ENCODE results near the gene STARD8.

STARD8 gene

GRCh38 chrX:68693481-68694434, 46.3 kb downstream of the STARD8 start:
- DNase-seq, result no peak

GRCh38 chrX:68694435-68695205, 47.2 kb downstream of the STARD8 start:
- no peak for DNase-seq

GRCh38 chrX:68695206-68695845, 47.9 kb downstream of the STARD8 start:
- DNase-seq, result no peak

- DNase-seq, result no peak
Measured at GRCh38 chrX:68696267-68696990, 49.0 kb downstream of the STARD8 start.

DNA sequence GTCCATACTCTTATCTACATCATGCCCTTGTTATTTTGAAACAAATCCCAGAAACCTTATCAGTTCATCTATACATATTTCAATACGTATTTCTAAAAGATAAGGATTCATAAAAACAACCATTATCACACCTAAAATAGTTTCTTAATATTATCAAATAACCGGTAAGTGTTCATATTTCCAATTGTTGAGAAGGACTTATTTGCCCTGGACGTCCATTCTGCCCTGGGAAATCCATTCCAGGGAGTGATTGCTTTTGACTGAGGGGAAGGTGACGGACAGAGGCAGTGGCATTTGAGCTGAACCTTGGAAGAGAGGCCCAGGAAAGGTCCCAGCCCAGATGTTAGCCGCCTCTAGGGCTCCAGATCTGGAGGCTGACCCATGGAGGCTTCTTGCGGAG, 49.6 kb downstream of the STARD8 start:
- DNase-seq, result no peak

DNA sequence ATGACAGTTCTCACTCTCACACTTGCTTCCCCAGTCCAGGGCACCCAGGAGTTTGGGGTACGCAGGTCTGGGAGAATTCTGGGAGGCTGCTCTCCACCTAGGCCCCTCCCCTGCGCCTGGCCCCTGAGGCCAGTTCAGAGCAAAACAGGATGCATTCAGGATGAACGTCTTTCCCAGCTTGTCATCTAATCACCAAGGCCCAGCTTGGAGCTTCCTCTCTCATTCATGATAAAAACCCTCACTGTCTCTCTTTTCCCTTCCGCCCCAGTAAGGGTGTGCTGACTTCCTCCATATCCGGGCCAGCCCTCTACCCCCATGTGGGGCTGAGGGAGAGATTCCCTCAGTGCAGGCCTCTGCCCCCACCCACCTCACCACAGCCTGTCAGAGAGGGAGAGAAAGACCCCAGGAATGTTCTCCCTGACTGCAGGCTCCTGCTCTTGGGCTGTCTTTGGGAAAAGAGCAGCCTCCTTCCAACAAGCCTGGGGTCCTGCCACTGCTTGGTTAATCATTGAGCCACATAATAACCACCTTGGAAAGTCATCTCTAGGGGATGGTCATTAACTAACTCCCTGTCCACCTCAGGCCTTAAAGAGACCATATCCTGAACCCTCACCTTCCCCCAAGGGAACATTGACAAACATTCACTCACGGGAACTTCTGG, 50.1 kb downstream of the STARD8 start:
- no peak for DNase-seq

DNA sequence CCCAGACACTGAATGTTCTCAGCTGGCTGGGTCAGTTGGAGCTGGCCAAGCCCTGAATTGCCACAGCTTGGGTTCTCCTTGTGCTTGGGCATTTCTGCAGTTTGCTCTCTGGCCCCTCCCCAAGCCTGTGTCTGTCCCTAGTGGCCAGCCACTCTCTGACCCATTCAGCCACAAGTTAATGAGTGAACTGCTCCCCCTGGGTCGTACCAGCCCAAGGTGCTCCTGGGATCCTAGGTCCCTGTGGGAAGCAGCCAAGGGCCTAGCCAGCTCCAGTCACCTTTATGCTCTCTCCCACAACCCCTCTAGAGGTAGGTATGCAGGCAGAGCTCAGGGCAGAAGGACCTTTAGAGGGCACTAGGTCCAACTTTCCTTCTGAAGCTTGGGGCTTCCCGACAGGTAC, 51.5 kb downstream of the STARD8 start:
- no peak for DNase-seq

DNA sequence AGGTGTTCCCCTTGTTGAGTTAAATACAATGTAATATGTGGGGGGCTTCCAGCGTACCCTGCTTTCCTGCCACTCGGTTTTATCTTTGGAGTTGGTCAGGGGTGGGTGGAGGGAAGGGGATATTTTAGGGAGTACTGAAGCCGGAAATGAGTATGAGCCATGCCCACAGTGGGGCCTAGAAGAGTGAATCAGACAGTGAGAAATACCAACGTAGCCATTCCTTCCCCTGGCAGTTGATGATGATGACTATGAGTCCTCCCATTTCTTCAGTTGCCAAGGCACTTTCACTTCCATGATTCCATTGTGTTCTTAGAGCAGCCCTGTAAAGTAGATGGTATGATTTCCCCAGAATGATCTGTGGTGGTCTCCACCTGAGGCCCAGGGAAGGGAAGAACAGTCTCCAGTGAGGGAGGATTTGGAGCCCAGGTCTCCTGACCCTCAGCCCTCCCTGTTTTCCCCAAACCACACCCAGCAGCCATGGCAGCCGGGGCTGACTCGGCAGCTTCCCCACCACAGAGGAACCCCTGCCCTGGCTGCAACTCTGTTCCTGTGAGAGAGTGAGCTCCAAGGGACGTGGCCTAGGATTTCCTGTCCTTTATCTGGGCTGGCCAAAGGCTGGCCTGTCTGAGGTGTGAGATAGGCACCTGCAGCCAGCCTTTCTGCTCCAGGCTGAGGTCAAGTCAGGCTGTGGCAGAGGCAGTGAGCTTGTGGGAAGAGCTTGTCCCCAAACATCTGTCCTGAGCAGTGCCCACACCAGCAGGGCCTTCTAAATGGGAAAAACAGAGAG, 52.7 kb downstream of the STARD8 start:
- no peak for DNase-seq

- no peak for DNase-seq
Measured at GRCh38 chrX:68703369-68703768, 55.9 kb downstream of the STARD8 start.

- DNase-seq, result no peak
Measured at GRCh38 chrX:68703846-68704245, 56.4 kb downstream of the STARD8 start.

DNA sequence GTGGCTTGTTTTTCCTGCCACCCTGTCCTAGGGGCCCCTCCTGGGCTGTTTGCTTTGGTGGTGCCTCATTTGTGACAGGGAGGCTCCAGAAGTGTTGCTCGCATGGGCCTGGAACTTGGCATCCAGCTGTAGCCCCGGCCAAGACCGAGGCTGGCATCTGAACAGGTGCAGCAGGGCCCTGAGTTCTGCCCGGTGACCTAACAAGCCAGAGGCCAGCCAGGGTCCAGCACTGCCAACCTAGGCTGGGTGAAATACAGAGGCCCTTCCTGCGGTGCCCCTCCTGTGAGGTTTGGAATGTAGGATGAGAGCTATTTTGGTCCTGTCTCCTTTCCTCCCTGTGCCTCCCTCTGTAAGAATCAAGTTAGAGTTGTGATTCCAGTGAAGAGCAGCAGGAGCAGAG, 58.5 kb downstream of the STARD8 start:
- no peak for DNase-seq

GRCh38 chrX:68708503-68709290, 61.2 kb downstream of the STARD8 start:
- no peak for DNase-seq

GRCh38 chrX:68710870-68711576, 63.6 kb downstream of the STARD8 start:
- peak; percentile 2 for DNase-seq

DNA sequence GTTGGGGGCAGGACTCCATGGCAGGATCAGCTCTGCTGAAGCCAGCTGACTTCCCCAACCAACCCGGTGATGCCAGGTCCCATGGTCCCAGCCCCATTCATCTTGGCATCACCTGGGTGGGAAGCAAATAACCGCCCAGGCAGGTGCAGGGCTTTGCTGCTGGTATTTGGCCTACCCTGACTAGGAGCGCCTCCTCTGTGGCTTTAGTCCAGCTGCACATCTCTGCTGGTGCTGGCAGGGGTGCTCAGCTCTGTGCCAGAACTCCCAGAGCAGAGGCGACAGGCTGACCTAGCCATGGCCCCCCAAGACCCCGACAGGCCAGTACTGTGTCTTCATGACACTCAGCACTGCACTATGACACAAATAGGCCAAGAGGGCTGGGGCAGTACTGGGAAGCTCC, 64.4 kb downstream of the STARD8 start:
- DNase-seq, result no peak

DNA sequence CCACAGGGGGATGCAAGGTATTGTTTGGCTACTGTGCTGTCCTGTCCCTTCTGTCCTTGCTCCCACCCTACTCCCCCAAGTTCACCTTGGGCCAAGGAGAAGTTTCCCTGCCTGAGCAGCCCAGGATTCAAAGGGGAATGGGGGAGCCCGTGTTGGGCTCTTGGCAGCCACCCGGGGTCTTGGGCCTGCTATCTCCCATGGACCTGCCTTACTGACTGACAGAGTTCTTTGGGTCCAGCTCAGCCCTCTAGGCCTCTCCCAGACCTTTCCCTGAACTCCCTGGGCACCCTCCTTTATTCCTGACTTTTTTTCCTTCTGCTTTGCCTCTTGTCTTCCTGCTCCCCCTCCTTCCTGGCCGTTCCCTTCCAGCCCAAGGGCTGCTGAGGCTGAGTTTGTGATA, 67.4 kb downstream of the STARD8 start:
- no peak for DNase-seq

DNA sequence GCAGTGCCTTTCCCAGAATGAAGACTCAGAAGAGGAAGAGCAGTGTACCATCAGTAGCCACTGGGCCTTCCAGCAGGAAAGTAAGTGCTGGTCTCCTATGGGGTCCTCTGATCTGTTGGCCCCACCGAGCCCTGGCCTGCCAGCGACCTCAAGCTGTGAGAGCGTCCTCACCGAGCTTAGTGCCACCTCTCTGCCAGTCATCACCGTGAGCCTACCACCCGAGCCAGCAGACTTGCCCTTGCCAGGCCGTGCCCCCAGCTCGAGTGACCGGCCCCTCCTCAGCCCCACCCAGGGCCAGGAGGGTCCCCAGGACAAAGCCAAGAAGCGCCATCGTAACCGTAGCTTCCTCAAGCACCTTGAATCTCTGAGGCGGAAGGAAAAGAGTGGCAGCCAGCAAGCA, 69.7 kb downstream of the STARD8 start:
- no peak for DNase-seq

- no peak for DNase-seq
Measured at GRCh38 chrX:68717663-68718442, 70.4 kb downstream of the STARD8 start.

GRCh38 chrX:68718443-68718820, 71.0 kb downstream of the STARD8 start:
- no peak for DNase-seq

All from NCI-H1694 treated with DMSO at 0.1 percent for 48 hours (cell line).